HG03175 (cell line): ENCODE measurements around the gene RBMS1.

Experiments used
- ATAC-seq: cut with Tn5 transposase; IDR thresholded peaks from one replicate; pipeline ENCODE4 v1.9.1; 2021; ENCODE audit warnings: mild to moderate bottlenecking, moderate library complexity; ENCODE audit not compliant: unreplicated experiment

Gene RBMS1

GRCh38 chr2:160337728-160338127 lies 155.9 kb downstream of the RBMS1 start:
- ATAC-seq: no peak

GRCh38 chr2:160336635-160337034 lies 157.0 kb downstream of the RBMS1 start:
- ATAC-seq: no peak

GRCh38 chr2:160336105-160336504 lies 157.5 kb downstream of the RBMS1 start:
- ATAC-seq: no peak

- no peak for ATAC-seq
Observed at GRCh38 chr2:160335441-160335840, 158.2 kb downstream of the RBMS1 start.

- no peak for ATAC-seq
Observed at GRCh38 chr2:160334028-160334741, 159.4 kb downstream of the RBMS1 start.

- ATAC-seq: no peak
Observed at GRCh38 chr2:160333324-160334027, 160.1 kb downstream of the RBMS1 start.

GRCh38 chr2:160332318-160332717 lies 161.3 kb downstream of the RBMS1 start:
- ATAC-seq: no peak

- no peak for ATAC-seq
Observed at GRCh38 chr2:160331258-160332025, 162.2 kb downstream of the RBMS1 start.

- no peak for ATAC-seq
Observed at GRCh38 chr2:160328811-160329527, 164.6 kb downstream of the RBMS1 start.

- ATAC-seq: no peak
Observed at GRCh38 chr2:160326786-160327185, 166.8 kb downstream of the RBMS1 start.

- no peak for ATAC-seq
Observed at GRCh38 chr2:160325418-160325817, 168.2 kb downstream of the RBMS1 start.

GRCh38 chr2:160324917-160325316 lies 168.7 kb downstream of the RBMS1 start:
- ATAC-seq: no peak

GRCh38 chr2:160324161-160324800 lies 169.3 kb downstream of the RBMS1 start:
- peak; percentile 46 for ATAC-seq

- peak; percentile 70 for ATAC-seq
Observed at GRCh38 chr2:160322320-160322719, 171.3 kb downstream of the RBMS1 start.

- no peak for ATAC-seq
Observed at GRCh38 chr2:160321006-160321405, 172.6 kb downstream of the RBMS1 start.

GRCh38 chr2:160319700-160320099 lies 173.9 kb downstream of the RBMS1 start:
- ATAC-seq: no peak

- no peak for ATAC-seq
Observed at GRCh38 chr2:160318218-160318617, 175.4 kb downstream of the RBMS1 start.

- no peak for ATAC-seq
Observed at GRCh38 chr2:160317181-160318099, 176.2 kb downstream of the RBMS1 start.

GRCh38 chr2:160315337-160315736 lies 178.3 kb downstream of the RBMS1 start:
- no peak for ATAC-seq
